Inferior parietal cortex (tissue), 1 donor: ENCODE results near the gene TTC9B.

Experiments used
- DNase-seq: peaks from one replicate; pipeline ENCODE4 v3.0.0-alpha.2; 2016; ENCODE audit errors: extremely low spot score

Gene TTC9B

GRCh38 chr19:40214936-40215335 lies 3.2 kb downstream of the TTC9B start:
- no peak for DNase-seq

GRCh38 chr19:40213882-40214570 lies 4.2 kb downstream of the TTC9B start:
- no peak for DNase-seq

GRCh38 chr19:40213251-40213829 lies 4.8 kb downstream of the TTC9B start:
- no peak for DNase-seq

GRCh38 chr19:40210889-40211288 lies 7.3 kb downstream of the TTC9B start:
- no peak for DNase-seq

- no peak for DNase-seq
These were observed 9.6 kb downstream of the TTC9B start for GRCh38 chr19:40208602-40209001.

- DNase-seq, result no peak
These were observed 12.4 kb downstream of the TTC9B start for GRCh38 chr19:40205760-40206159.

GRCh38 chr19:40204381-40204780 lies 13.8 kb downstream of the TTC9B start:
- DNase-seq, result no peak

GRCh38 chr19:40200341-40201099 lies 17.7 kb downstream of the TTC9B start:
- no peak for DNase-seq

- DNase-seq, result no peak
These were observed 19.8 kb downstream of the TTC9B start for GRCh38 chr19:40198272-40198990.

GRCh38 chr19:40193587-40193849 lies 24.7 kb downstream of the TTC9B start:
- no peak for DNase-seq

GRCh38 chr19:40192758-40193586 lies 25.2 kb downstream of the TTC9B start:
- DNase-seq, result no peak

- no peak for DNase-seq
These were observed 26.1 kb downstream of the TTC9B start for GRCh38 chr19:40191836-40192646.

GRCh38 chr19:40190891-40191835 lies 27.0 kb downstream of the TTC9B start, which contains the start of gene MAP3K10:
Gene MAP3K10 (plus strand): TSS chr19:40191426. CDS start chr19:40192032, 606 bp downstream.
- peak; percentile 79 for DNase-seq

GRCh38 chr19:40184273-40184672 lies 33.9 kb downstream of the TTC9B start:
- DNase-seq, result no peak

- DNase-seq, result no peak
These were observed 39.4 kb downstream of the TTC9B start for GRCh38 chr19:40178756-40179155.

GRCh38 chr19:40177286-40178070 lies 40.7 kb downstream of the TTC9B start:
- DNase-seq, result no peak

GRCh38 chr19:40175820-40176219 lies 42.4 kb downstream of the TTC9B start:
- no peak for DNase-seq

- no peak for DNase-seq
These were observed 44.1 kb downstream of the TTC9B start for GRCh38 chr19:40174092-40174491.

- DNase-seq, result peak; percentile 5
These were observed 46.9 kb downstream of the TTC9B start for GRCh38 chr19:40171293-40171692.
